Measurements from ENCODE around the gene PLGRKT. TPM values are rescaled to one million over a fixed set of nuclear protein-coding genes. Genes with fewer than 3 reads are reported as not detected.
"Not testable (repeated sequence)": the region's sequence is repeated elsewhere in the genome, so short reads cannot be mapped to it uniquely, and the experiment has no call there.

Gene PLGRKT
- total and polyA plus RNA-seq, 2 donors, result 24.1 TPM

- H3K4me3 ChIP-seq (ENCODE audit: low read depth, low read length), result no peak overlapping the region
- no peak for DNase-seq (ENCODE audit: extremely low spot score)
- no peak overlapping the region for H3K27ac ChIP-seq (ENCODE audit: low read depth)
- H3K4me1 ChIP-seq (ENCODE audit: insufficient read depth), result no peaks in the 10 kb centered on the region
- no peaks in the 10 kb centered on the region for H3K36me3 ChIP-seq (ENCODE audit: insufficient read depth)
Measured at GRCh38 chr9:5360341-5360740, 77.4 kb downstream of the PLGRKT start.

- WGBS, result 61% methylated on average over 1 of the region's 1 CpG
- DNase-seq (ENCODE audit: extremely low spot score), result no peak
- Histone ChIP-seq H3K36me3 (ENCODE audit: insufficient read depth) (no peaks in the 10 kb centered on the region), H3K4me1 (ENCODE audit: insufficient read depth) (no peaks in the 10 kb centered on the region), H3K4me3 (ENCODE audit: low read depth, low read length) (no peak overlapping the region), H3K27ac (ENCODE audit: low read depth) (no peak overlapping the region)
Measured at GRCh38 chr9:5357431-5358105, 80.2 kb downstream of the PLGRKT start.

DNA sequence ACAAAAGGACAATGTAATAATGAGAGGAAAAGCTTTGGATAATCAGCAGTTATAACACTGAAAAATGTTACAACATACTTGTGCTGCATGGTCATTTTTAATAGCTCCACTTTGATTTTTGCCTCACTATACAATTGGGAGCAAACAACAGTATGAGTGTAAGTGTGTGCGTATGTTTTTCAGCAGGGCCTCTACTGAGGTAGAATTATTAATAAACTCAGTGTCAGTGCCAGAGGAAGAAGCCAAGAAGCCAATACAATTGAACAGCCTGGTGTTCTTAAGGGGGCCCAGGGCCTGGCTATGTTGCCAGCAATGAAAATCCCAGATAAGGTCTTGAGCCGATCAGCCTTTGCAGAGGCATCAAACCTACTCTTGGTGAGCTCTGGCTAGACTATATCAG lies 81.9 kb downstream of the PLGRKT start:
- no peak for DNase-seq (ENCODE audit: extremely low spot score)
- WGBS, result 78% methylated on average over 2 of the region's 2 CpGs
- H3K36me3 ChIP-seq (ENCODE audit: insufficient read depth), result no peaks in the 10 kb centered on the region
- H3K27ac ChIP-seq (ENCODE audit: low read depth), result no peak overlapping the region
- no peak overlapping the region for H3K4me3 ChIP-seq (ENCODE audit: low read depth, low read length)
- H3K4me1 ChIP-seq (ENCODE audit: insufficient read depth), result no peaks in the 10 kb centered on the region

- H3K4me1 ChIP-seq (ENCODE audit: insufficient read depth), result no peaks in the 10 kb centered on the region
- no peak for DNase-seq (ENCODE audit: extremely low spot score)
- 95% methylated on average over 1 of the region's 1 CpG for WGBS
- H3K4me3 ChIP-seq (ENCODE audit: low read depth, low read length), result no peak overlapping the region
- H3K36me3 ChIP-seq (ENCODE audit: insufficient read depth), result no peaks in the 10 kb centered on the region
- no peak overlapping the region for H3K27ac ChIP-seq (ENCODE audit: low read depth)
Measured at GRCh38 chr9:5355226-5355625, 82.5 kb downstream of the PLGRKT start.

DNA sequence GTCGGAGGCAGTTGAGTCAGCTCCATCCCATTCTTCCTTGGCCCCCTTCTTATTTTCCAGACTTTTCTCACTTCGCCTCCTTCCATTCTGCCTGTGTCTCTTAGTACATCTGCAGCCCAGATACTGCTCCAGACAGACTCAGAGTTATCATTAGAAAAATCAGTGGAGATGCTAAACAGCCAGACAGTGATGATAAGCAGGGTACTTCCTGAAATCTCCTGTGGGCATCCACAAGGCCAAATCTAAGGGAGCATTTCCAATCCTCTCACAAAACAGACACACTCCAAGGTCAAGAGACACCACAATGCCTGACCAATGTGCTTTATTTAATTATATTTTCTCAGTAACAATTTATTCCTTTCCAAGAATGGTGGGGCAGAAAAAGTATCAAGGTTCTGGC lies 83.5 kb downstream of the PLGRKT start:
- DNase-seq (ENCODE audit: extremely low spot score), result no peak
- H3K4me1 ChIP-seq (ENCODE audit: insufficient read depth), result no peaks in the 10 kb centered on the region
- WGBS, result 92% methylated on average over 2 of the region's 2 CpGs
- no peak overlapping the region for H3K27ac ChIP-seq (ENCODE audit: low read depth)
- no peaks in the 10 kb centered on the region for H3K36me3 ChIP-seq (ENCODE audit: insufficient read depth)
- no peak overlapping the region for H3K4me3 ChIP-seq (ENCODE audit: low read depth, low read length)

DNA sequence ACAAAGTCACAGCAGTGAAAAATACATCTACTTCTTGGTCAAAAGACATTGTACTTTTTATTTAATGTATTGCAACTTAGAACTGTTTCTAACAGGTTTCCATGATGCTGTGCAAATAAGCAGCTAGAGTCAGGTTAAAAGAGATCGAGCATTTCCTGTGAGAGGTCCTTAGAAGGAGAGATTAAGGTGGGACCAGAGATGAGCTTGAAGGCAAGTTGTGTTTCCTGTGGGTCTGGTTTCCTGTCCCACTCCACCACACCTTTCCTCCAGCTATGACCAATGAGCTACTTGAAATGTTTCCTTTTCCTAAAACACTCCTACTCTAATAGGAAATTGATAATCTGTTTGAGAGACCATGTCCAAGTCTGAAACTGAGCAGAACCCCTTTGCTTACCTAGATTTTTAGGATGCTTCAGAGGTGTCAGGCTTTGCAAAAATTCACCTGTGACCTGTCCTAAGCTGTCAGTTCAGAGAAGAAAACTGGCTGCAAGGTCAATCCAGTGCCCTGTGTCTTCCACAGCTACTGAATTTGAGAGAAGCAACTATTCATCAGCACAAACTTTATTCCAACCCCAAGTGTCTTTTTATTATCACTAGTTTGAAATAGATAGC lies 85.0 kb downstream of the PLGRKT start:
- WGBS, result 80% methylated on average over 1 of the region's 1 CpG
- H3K4me3 ChIP-seq (ENCODE audit: low read depth, low read length), result no peak overlapping the region
- DNase-seq (ENCODE audit: extremely low spot score), result no peak
- no peaks in the 10 kb centered on the region for H3K4me1 ChIP-seq (ENCODE audit: insufficient read depth)
- H3K36me3 ChIP-seq (ENCODE audit: insufficient read depth), result no peaks in the 10 kb centered on the region
- no peak overlapping the region for H3K27ac ChIP-seq (ENCODE audit: low read depth)

DNA sequence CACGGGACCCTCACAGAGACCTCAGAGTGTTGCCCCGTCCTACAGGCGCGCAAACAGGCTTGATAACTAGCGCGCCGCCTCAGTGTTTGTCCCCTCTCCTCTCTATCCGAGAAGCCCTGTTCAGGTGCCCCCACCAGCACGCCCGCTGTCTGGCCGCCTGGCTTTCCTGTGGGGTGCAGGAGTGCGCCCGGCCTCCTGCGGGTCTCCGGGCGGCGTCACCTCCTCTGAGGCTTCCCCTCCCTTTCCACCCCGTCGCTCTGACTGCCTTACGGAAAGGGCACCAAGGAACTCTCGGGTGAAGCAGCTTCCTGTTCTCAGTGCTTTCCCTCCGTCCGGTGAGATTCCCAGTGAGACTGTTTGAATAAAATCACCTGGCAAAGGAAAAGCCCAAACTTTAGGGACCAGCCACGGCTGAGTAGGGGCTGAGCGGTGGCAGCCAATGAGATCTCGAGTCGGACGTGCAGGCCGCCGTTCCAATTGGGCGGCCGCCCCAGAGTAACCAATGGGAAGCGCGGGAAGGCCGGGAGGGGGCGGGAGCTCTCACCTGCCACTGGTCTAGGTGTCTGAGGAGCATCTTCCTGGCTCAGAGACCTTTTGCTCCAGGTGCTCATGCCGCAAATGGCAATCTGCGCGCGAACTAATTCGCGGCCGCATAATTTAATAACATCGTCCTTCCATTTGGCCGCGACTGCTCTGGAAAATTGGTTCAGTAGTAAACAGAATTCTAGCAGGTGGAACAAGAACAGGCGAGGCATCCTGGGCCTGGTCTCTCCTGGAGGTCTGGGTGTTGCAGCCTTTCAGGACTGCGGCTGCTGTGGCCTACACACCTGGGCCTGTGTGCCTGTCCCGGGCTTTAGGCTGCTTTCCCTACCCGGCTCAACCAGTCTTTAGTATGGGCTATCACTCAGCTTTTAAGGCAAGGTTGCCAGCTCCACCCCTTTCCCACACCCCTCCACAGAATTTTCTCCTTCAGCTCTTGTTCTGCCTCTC lies 98.4 kb downstream of the PLGRKT start, which contains the start of gene RLN1:
Gene RLN1, minus strand, starts transcription at position 885 of the 990 bp plus-strand sequence. Its CDS starts 130 bp downstream, at position 755.
- H3K36me3 ChIP-seq (ENCODE audit: insufficient read depth); H3K4me1 ChIP-seq (ENCODE audit: insufficient read depth); DNase-seq (ENCODE audit: extremely low spot score); H3K27ac ChIP-seq (ENCODE audit: low read depth); H3K4me3 ChIP-seq (ENCODE audit: low read depth, low read length): not testable (repeated sequence)
- 18% methylated on average over 14 of the region's 50 CpGs for WGBS

DNA sequence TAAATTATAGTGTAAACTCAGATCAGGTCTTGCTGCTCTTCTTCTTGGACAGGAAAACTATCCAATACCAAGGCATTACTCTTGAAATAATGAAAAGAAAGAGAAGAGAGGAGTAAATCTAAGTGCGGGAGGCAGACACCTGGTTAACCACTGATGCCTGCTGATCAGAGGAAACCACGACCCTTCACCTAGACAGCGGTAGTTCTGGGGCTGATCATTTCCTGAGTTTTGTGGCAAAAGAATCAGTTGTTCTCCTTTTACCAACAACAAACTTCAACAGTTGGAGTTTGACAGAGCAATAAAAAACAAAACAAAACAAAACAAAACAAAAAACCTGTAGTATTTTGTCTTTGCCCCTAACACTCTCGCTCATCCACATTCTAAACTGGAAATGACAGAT lies 101.0 kb downstream of the PLGRKT start:
- WGBS, result 76% methylated on average over 4 of the region's 4 CpGs
- no peak overlapping the region for H3K4me3 ChIP-seq (ENCODE audit: low read depth, low read length)
- no peaks in the 10 kb centered on the region for H3K36me3 ChIP-seq (ENCODE audit: insufficient read depth)

DNA sequence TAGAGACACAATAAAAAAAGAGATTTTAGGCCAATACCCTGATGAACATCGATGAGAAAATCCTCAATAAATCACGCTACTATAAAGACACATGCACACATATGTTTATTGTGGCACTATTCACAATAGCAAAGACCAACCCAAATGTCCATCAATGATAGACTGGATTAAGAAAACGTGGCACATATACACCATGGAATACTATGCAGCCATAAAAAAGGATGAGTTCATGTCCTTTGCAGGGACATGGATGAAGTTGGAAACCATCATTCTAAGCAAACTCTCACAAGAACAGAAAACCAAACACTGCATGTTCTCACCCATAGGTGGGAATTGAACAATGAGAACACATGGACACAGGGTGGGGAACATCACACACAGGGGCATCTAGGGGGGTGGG lies 106.4 kb downstream of the PLGRKT start:
- H3K27ac ChIP-seq (ENCODE audit: low read depth); H3K4me1 ChIP-seq (ENCODE audit: insufficient read depth): not testable (repeated sequence)
- 80% methylated on average over 3 of the region's 3 CpGs for WGBS

More for the DNA sequence above, 101.0 kb downstream of the PLGRKT start:
- no peak for DNase-seq (ENCODE audit: extremely low spot score)
- Histone ChIP-seq H3K4me1 (ENCODE audit: insufficient read depth) (no peaks in the 10 kb centered on the region), H3K27ac (ENCODE audit: low read depth) (no peak overlapping the region)

DNA sequence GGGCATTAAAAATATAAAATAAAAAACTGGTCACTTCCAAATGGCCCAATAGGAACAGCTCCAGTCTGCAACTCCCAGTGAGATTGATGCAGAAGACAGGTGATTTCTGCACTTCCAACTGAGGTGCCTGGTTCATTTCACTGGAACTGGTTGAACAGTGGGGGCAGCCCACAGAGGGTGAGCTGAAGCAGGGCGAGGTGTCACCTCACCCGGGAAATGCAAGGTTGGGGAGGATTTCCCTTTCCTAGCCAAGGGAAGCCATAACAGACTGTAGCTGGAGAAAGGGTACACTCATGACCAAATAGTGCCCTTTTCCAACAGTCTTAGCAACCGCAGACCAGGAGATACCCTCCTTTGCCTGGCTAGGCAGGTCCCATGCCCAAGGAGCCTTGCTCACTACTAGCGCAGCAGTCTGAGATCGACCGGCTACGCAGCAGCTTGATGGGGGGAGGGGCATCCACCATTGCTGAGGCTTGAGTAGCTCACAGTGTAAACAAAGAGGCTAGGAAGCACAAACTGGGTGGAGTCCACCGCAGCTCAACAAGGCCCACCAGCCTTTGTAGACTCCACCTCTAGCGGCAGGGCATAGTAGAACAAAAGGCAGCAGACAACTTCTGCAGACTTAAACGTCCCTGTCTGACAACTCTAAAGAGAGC lies 110.7 kb downstream of the PLGRKT start:
- DNase-seq (ENCODE audit: extremely low spot score), result peak; percentile 13
- 54% methylated on average over 10 of the region's 10 CpGs for WGBS

More for the DNA sequence above, 106.4 kb downstream of the PLGRKT start:
- not testable (repeated sequence) for H3K4me3 ChIP-seq (ENCODE audit: low read depth, low read length); H3K36me3 ChIP-seq (ENCODE audit: insufficient read depth); DNase-seq (ENCODE audit: extremely low spot score)

DNA sequence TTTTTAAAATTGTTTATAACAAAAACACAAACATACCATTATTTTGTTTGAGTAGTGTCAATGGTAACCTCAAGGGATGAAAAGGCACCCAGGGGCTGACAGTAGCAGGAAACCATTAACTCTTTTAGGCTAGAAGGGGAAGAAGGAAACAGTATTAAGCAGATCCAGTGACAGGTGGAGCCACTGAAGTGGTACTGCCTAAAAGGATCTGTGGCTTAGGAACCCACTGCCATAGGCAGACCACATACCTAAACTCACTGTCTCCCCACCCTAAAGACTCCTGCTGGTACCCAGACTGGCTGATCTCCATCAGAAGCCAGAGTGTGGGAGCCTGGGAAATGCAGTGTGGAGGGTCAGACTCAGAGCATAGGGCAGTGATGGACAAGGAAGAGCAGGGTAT lies 111.5 kb downstream of the PLGRKT start:
- H3K4me1 ChIP-seq (ENCODE audit: insufficient read depth), result no peaks in the 10 kb centered on the region

More for the DNA sequence above, 110.7 kb downstream of the PLGRKT start:
- no peaks in the 10 kb centered on the region for H3K36me3 ChIP-seq (ENCODE audit: insufficient read depth)
- no peaks in the 10 kb centered on the region for H3K4me1 ChIP-seq (ENCODE audit: insufficient read depth)
- H3K27ac ChIP-seq (ENCODE audit: low read depth), result no peak overlapping the region
- H3K4me3 ChIP-seq (ENCODE audit: low read depth, low read length), result no peak overlapping the region

DNA sequence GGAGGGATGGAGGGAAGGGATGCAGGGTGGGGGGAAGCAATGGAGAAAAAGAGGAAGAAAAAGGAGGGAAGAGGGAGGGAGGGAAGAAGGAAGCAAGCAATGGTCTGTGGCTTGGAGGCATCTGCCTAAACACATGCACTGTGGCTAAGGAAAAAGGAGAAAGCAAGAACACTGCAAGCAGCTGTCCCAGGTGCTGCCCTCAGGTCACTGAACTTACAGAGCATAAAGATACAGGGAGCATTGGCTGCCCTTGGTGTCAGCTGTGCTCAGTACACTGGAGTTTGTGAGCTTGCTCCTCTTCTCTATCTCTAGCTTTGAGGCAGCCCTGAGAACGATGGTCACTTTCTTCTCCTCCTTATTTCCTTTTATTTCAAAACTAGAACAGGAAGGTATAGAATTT lies 116.1 kb downstream of the PLGRKT start:
- H3K36me3 ChIP-seq (ENCODE audit: insufficient read depth); H3K27ac ChIP-seq (ENCODE audit: low read depth); DNase-seq (ENCODE audit: extremely low spot score); H3K4me1 ChIP-seq (ENCODE audit: insufficient read depth); H3K4me3 ChIP-seq (ENCODE audit: low read depth, low read length): not testable (repeated sequence)
- 83% methylated on average over 1 of the region's 1 CpG for WGBS

More for the DNA sequence above, 111.5 kb downstream of the PLGRKT start:
- H3K4me3 ChIP-seq (ENCODE audit: low read depth, low read length), result no peak overlapping the region
- H3K27ac ChIP-seq (ENCODE audit: low read depth), result no peak overlapping the region
- no peaks in the 10 kb centered on the region for H3K36me3 ChIP-seq (ENCODE audit: insufficient read depth)
- no peak for DNase-seq (ENCODE audit: extremely low spot score)

DNA sequence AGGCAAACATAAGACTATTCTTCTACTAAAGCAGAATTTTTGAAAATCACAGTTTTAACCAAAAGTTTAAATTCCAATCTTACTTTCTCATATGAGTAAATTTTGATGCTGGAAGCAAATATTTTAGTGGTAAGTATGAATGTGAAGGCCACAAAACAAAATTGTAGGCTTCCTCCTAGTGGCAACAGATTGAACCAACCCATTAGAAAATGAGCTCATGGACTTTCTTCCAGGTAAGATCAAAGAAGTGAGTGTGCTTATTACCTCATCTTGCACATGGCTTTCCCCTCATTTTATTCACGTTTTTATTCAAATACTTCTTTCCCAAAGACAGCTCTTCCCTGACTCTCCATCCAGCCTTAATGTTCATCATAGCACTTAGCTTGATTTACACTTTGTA lies 116.7 kb downstream of the PLGRKT start:
- no peak overlapping the region for H3K4me3 ChIP-seq (ENCODE audit: low read depth, low read length)
- no peak for DNase-seq (ENCODE audit: extremely low spot score)
- no peaks in the 10 kb centered on the region for H3K4me1 ChIP-seq (ENCODE audit: insufficient read depth)
- 37% methylated on average over 1 of the region's 1 CpG for WGBS
- no peaks in the 10 kb centered on the region for H3K36me3 ChIP-seq (ENCODE audit: insufficient read depth)
- H3K27ac ChIP-seq (ENCODE audit: low read depth), result no peak overlapping the region
